A549 (cell line): ENCODE data around the gene OR2F2.

Experiments used
- CEBPB ChIP-seq, 2 experiments: fragments of >200 bp in 1 of 2; sonication (Bioruptor Twin) in 1 of 2; formaldehyde crosslinking in 1 of 2; IDR thresholded peaks; 2 replicates each; pipeline ENCODE4 v1.6.1; 2012 to 2016
- CTCF ChIP-seq: fragments of >200 bp; sonication (Bioruptor Twin); formaldehyde crosslinking; IDR thresholded peaks from 3 replicates; pipeline ENCODE4 v1.5.1; 2016
- MYC ChIP-seq: IDR thresholded peaks from 2 replicates; pipeline ENCODE4 v1.6.1; 2012; ENCODE audit warnings: mild to moderate bottlenecking, inconsistent platforms, low read length, improper control_type of control experiment, borderline replicate concordance

- TF ChIP-seq CEBPB (IDR thresholded peaks at IDR 0.05) (no peak), CTCF (no peak), MYC (no peak)
These were observed 28.1 kb upstream of the OR2F2 start for GRCh38 chr7:143906895-143907294.
